ENCODE measurements around the gene MTA3.

Gene MTA3

DNA sequence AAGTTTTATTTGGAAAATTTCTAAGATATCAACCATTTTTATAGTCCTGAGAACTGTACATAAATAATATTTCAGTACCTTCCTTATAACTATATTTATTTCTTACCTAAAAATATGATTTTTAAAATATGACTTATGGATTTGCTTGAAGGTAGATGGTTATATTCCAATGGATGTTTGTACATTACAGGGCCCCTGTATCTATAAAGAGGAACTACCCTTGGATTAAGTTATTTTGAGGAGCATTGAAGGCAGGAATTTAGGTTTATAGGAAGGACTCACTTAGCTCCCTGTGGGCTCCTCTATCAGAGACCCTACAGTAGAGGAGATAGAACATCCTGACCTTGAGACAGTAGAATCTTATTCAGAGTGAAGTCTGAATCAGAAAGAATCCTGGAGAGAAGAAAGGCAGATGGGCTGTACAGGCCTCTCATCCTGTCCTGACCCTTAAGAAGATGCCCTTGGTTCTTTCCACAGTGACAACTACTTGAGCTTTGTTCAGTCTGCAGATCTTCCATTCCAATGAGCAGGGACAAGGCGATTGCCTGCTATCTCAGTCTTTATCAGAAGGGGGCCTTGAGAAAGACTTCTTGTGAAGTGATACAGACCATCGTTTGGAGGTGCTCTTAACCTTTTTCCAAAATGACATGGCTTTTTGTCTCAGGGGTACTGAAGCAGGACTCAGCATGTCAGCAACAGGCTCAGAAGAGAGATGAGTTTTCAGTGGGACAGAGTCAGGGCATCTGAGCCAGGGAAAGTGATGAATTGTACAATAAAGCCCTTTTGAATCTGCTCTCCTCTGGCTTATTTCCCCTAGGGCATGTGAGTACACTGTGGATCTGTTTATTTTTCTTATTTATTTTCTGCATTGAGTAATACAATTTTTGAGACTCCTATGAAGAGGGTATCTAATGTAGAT lies 174.6 kb downstream of the MTA3 start:
- DNase-seq, result no peak

DNA sequence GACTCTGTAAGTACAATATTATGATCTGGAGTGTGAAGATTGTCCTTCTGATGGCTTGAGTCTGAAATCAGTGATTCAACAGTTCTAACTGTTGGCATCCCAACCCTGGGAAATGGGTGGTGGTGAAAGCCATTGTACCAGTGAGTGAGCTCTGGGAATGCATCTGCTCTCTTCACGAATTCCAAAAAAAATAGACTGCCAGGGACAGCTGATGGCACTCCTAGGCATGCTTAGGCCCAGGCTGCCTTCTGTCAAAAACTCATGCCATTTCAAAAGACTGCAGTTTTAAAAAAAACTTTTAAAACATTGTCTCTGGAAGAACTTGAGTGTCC lies 175.2 kb downstream of the MTA3 start:
- DNase-seq, result no peak

DNA sequence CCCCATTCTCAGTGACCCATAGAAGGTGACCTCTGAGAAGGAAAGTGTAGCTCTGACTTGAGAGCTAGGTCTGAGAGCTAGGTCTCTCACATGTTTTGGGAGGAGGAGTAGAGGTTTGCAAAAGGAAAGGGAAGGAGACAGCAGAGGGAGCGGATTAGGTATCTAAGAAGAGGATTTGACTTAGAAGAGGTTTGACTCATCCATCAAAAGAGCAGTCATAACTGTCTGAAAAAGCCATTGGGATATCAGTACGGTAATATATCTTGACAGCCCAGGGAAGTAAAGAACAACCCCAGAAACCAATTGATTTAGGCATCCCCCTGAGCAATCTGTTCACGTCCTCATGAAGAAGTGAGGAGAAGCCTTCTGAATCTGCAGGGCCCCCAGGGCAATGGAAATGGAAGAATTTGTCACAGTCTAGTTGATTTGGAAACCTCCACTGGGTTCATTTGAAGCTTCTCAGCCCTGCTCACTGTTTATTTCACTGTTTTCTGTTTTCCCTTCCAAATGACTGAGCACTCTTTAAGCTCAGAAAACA lies 176.2 kb downstream of the MTA3 start:
- DNase-seq, result no peak

DNA sequence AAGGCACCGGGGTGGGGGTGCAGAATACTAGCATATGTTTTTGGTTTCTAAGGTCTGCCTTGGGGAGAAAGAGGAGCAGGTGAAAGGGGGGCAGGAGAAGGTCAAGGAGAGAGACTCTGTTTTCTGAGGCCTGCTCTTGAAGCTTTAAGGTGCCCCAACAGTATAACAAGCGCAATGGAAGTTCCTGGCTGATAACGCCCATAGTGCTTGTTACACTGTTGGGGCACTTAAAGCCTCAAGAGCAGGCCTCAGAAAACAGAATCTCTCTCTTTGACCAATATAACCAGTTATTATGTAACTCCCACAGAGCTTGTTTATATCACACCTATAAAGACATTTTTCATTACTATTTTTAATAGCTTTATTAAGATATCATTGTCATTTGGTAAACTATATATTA lies 179.0 kb downstream of the MTA3 start:
- no peak for DNase-seq

DNA sequence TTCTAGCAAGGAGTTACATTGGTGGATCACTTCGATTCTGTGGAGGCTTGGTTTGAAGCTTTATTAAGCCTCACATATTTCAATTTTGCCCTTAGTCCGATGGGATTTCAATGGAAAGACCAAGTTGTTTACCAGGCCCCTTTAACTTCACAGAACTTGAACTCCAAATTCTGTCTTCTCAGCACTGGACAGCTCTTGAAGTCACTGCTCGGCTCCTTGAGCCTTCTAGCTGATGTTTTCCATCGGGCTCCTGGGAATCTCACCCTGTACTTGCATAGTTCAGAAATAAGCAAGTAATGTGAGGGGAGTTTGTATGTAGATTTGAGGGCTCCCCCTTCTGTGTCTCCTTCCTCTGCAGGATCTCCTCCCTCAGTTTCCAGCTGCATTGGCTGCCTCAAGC lies 180.4 kb downstream of the MTA3 start:
- DNase-seq, result no peak

DNA sequence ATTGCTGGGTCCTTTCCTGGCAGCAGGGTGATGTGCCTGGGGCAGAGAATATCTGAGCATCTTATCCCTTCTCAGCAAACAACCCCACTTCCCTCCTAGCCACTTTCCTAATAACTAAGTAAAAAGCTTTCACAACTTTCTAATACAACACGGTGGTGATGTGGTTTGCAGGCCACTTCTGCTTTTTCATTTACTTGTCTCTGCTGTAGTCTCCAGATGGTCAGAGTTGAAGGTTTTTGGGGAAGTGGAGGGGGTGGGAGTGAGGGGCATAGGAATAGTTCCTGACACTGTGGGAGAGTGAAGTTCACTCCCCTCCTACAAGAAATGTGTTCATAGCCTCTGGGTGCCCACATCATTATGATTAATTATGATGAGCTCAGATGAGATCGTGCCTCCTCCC lies 183.9 kb downstream of the MTA3 start:
- DNase-seq, result no peak

DNA sequence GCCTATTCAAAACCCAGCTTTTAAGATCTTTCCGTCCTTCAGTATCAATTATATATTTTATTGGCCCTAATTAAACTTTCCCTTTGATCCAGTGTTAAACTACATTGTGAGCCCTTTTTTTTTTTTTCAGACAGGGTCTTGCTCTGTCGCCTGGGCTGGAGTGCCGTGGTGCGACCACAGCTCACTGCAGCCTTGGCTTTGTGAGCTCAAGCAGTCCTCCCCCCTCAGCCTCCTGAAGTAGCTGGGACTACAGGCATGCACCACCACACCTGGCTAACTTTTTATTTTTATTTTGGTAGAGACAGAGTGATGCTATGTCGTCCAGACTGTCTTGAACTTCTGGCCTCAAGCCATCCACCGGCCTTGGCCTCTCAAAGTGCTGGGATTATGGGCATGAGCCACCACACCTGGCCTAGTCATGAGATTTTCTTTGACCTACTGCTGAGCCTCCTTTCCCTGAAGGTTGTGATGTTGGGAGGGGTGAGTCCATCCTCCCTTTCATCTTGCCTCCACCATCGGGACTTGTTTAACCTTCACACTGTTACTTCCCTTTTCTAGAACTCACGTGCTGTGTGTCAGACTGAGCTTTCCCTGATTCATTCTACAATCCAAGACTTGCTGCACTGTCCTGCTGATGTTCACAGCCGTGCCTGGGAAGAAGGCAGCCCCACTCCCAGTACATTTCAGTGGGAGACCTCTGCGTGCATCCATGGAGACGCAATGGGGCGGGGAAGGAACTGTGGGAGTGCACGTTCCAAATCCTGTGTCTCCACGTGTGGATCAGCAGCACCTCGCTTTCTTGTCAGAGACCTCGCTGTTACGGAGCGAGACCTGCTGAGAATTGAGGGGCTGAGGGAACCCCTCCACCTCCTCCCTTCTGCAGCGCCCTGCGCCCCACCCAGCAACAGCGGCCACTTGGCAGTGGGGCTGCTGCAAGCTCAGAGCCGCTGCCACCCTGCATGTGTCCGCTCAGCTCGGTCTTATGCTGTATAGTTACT lies 184.7 kb downstream of the MTA3 start:
- DNase-seq, result no peak

DNA sequence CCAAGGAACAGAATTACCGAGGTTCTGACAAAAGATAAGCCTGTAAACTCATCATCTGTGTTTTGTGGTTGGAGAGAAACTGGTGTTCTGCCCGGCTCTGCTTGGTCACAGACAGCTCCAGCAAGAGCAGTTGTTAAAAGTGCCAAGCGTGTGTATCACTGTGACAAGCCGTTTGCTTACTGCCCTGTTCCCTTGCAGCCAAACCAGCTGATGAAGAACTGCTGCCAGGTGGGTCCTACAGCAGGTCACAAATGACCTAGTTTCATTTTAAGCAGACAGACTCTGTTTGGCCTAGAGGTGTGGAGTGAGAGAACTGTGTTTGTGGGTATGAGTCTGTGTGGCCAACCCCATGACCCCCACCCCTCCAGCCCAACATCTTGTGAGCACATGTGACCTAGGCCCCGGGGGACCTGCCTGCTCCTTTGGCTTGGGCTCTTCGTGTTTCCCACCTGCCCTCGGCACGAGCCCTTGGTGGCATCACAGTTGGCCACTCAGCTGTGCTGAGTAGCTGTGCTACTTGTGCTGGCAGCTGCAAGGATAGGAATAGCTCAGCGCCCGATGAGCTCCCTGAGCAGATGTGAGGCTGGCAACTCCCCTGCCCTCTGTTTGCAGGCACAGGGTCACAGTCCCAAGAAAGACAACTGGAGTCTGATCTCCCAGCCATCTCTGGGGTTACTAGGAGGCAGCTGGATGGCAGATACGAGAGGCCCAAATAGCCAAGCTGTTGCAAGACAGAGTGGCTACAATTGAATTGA lies 185.8 kb downstream of the MTA3 start:
- DNase-seq, result no peak

DNA sequence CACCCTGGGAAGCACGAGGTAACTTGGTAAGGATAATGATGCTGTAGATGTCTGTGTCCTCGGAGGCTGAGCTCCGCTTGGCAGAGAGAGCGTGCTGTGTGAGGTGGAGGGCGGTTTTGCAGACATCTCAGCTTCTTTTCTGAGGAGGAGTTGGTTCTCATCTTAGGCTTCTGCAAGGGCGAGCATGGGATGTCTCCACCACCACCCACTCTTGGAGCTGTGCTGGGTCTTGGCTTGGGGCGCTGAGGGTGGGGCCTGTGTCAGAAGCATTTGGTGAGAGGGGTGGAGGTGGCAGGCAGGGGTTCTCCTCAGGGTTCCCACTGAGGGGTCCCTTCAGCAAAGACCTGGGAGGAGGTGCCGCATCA lies 186.3 kb downstream of the MTA3 start:
- no peak for DNase-seq

DNA sequence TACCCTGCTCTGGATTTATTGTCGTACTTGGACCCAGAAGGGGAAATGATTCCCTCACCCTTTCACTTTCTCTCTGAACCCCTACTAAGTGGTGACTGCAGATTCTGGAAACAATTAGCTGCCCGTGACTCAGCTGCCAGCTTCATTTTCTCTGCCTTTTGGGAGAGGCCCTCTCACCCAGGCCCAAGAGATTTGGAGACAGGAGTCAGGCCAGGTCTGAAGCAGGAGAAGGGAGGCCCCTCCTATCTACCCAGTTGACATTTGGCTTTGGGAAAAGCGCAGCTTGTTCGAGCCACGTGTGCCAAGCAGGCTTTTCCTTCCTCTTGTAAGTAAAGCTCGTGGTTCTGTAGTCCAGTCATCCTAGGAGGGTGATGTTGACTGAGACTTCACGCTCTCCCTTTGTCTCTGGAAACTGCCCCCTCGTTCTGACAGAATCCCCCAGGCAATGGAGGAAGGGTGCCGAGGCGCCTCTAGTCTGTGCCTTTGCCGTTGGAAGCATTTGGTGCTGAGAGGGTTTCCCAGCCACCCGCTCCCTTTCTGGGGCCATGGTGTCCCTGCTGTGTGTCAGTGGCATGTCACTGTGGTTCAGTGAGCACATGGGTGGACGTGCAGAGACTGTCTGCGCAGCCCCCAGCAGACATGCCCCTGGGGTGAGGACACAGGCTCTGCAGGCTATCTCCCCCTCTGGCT lies 186.9 kb downstream of the MTA3 start:
- DNase-seq, result no peak

DNA sequence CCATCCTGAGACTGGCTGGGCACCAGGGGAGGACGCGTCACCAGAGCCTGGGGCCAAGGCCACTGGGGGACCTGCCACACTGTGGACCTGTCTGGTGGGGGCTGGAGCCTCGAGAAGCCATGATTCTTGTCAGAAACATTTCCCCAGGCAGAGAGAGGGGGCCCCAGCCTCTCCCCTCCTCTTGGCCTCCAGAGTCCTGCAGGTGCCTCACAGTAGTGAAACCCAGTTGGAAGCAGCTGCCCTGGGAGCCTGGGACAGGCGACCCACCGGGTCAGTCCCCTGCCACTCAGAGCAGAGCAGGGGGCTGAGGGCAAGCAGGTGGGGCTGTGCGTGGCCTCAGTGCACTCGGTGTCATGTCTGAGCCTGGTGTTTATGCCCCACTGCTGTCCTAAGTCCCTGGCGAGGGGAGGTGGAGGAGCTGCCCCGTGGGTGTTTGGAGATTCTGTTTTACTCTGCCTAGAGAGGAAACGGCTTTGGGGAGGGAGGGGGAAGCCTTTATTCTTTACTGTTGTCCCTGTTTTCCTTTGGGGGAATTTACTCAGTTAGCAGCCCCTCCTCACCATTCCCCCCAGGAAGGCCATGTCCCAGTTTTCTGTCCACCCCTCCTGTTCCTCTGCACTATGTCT lies 187.8 kb downstream of the MTA3 start:
- DNase-seq, result no peak

DNA sequence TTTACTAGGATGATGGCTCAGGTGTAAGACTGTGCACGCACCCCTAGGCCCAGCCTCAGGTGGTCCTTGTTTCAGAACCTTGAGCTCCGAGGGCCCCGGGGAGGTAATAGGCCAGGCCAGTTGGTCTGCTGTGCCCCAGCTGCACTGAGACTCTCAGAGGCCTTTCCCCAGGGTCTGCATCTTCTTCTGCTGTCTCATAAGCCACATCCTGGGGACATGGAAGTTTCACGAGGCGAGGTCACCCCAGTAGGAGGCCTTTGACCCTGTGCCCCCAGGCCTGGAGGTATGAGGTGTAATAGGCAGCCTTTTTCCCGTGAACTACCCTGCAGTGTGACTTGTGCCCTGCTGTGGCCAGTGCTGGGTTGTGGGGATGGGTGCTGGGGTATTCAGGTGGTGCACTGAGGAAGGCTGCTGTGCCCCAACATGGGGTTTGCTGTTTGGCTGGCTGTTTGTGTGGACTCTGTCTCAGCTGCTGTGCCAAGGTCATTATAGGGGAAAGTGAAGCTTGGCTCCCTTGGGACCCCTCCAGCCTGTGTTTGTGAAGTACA lies 188.6 kb downstream of the MTA3 start:
- no peak for DNase-seq

DNA sequence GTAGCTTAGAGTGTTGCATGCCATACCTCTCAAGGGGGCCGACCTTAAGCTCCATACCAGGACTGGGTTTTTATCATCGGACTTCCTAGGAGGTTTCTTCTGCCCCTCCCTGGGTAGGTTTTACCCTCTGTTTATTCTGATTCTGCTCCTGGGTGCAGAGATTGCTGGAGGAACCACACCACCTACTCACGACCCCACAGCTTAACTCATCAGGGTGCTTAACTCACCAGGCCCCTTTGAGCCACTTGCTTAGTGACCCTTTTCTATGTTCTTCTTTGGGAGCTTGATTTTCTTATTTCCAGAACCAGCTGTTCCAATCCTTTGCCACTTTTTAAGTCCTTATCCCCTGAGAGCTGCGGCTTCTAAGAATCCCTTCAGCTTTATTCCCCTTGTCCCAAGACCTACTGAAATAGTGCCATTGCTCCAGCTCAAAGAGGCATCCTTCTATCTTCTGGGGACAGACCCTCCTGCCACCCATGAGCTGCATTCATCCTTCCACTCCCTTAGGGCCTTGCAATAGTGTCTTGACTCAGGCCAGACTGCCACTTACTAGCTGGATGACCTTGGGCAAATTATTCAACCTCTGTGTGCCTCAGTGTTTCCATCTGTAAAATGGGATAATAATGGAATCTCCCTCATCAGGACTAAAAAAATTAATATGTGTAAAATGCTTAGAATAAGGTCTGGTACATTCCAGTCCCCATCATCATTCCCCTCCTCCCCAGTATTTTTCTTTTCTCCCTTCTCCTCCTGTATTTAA lies 189.7 kb downstream of the MTA3 start:
- no peak for DNase-seq

DNA sequence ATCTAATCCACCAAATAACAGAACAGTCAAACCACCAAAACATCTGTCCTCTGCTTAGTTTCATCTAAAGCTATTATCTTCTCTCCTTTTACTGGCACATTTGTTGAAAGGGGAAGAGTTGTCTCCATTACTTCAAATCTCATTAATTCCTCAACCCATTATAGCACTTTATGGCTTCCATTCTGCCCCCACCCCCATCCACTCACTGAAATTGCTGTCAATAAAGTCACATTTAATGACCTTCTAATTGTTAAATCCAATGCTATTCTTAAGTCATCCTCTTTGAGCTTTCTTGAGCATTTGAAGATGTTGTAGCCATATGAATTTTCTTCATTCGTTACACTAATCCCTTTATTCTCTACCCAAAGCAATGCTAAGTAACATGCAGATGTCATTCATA lies 190.3 kb downstream of the MTA3 start:
- DNase-seq, result no peak

DNA sequence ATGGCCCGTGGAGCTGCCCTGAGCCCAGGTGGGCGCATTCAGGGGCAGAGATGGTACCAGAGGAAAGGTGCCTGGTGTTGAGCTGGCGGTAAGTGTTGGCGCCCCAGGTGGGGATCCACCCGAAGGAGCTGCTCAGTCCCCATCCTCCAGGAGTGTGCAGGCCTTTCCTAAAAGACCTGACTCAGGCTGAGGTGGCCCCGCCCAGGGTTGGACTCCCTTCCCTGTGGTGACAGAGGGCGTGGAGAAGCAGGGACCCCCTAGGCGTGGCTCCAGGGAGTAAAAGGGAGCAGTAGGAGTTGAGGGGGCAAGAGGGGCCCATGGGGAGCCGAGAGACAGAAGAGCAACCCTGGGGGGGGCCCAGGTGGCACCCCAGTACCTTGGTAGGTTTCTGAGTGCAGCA lies 193.1 kb downstream of the MTA3 start:
- no peak for DNase-seq

DNA sequence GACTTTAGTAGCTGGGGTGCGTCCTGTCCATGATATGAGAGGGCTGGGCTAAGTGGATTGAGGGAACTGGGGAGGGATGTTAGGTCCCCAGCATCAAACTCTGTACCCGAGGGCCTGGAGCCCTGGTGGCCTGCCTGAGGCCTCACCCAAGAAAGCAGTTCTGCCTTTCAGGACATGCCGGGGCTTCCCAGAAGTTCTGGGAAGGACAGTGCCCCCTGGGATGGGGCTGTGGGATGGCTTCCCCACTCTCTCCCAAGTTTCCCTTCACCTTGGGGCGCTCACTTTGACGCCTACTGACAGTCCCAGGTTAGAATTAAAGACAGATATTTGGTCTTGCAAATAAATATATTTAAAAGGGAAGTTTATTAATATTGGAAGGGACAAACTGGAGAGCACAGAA lies 193.7 kb downstream of the MTA3 start:
- no peak for DNase-seq

DNA sequence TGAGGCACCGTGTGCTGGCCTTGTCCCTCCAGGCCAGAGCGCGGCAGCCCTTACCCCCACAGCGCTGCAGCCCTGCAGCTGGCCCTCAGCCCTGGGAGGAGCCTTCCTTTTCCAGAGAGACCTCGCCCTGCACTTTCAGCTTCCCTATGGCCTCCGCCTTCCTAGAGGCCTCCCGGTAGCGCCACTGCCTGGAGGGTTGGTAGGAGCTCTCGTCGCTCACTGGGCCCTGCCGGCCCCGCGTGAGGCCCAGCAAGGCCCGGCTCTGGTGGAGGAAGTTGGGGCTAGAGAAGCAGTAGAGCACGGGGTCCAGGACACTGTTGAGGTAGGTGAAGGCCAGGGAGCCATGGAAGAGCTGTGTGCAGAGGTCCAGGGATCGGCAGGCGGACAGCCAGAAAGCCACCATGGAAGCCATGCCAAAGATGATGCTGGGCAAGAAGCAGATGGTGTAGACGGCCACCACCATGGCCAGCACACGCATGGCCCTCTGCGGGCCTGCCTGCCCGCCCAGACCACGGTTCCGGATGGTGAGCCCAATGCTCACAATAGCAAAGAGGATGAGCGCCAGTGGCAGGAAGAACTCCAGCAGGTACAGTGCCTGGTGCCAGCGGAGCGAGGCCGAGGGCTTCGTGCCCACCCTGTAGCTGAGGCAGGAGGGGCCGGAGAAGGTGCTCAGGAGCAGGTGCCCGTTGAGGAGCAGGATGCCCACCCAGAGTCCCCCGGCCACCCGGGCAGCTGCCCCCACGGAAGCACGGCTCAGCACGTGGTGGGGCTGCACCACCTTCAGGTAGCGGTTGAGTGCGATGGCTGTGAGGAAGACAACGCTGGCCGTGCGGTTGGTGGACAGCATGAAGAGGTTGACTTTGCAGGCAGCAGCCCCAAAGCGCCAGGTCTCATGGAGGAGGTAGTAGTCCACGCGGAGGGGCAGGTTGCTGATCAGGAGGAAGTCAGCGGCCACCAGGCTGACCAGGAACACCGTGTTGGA lies 194.7 kb downstream of the MTA3 start:
- no peak for DNase-seq

DNA sequence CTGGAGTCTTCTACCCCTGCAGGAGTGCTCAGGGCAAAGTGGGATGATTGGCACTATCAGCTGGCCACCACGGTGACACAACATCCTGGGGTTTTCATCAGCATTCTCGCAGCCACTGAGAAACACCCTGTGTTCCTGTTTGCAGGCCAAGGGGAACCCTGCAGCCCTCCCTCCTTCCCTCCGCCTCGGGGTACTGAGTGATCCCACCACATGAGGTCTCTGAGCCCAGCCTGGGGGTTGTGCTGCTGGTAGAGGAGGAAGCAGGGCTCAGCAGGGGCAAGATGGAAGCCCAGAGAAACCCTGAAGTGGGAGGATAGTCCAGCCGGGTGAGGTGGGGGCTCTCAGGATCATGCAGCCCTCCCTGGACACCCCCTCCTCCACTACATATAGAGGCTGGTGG lies 195.7 kb downstream of the MTA3 start, which contains the start of gene OXER1:
TSS of gene OXER1 (minus strand) at position 40 of the 400 bp plus-strand sequence. CDS start 73 bp downstream, outside the sequence.
- no peak for DNase-seq

DNA sequence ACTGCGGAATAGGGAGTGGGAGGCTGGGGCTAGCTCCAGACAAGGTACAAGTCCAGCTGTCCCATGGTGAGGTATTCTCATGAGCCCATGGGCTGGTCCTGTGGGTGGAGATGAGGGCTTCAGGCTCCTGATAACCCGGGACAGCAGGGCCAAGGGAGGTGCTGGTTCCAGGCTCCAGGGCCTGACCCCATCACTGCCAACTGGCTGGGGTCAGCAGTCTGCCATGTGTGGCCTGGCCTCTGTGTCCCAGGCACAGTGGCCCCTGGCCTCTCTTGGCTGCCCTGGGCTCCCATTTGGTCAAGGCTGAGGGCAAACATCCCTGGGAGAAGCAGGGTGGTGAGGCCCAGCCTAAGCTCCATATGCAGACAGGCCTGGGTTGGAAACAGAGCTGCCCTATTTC lies 196.5 kb downstream of the MTA3 start:
- no peak for DNase-seq
